ENCODE results near the gene CSRP3.

CSRP3 gene

GRCh38 chr11:19216709-19217374, 15.1 kb upstream of the CSRP3 start:
- DNase-seq (ENCODE audit: low read depth), result peak; percentile 14
- TF ChIP-seq CTCF (conservative IDR thresholded peaks at IDR 0.05; ENCODE audit: low read depth, low read length), result no peak
- no peak overlapping the region for H3K4me3 ChIP-seq (ENCODE audit: low read depth, low read length)

GRCh38 chr11:19216021-19216420, 14.2 kb upstream of the CSRP3 start:
- no peak for DNase-seq (ENCODE audit: low read depth)
- no peak for TF ChIP-seq CTCF (conservative IDR thresholded peaks at IDR 0.05; ENCODE audit: low read depth, low read length)
- H3K4me3 ChIP-seq (ENCODE audit: low read depth, low read length), result no peak overlapping the region

GRCh38 chr11:19209617-19210370, 8.0 kb upstream of the CSRP3 start:
- peak; percentile 10 for TF ChIP-seq CTCF (conservative IDR thresholded peaks at IDR 0.05; ENCODE audit: low read depth, low read length)
- peak; percentile 16 for DNase-seq (ENCODE audit: low read depth)
- H3K4me3 ChIP-seq (ENCODE audit: low read depth, low read length), result no peak overlapping the region

GRCh38 chr11:19208959-19209546, 7.3 kb upstream of the CSRP3 start:
- no peak for DNase-seq (ENCODE audit: low read depth)
- no peak for TF ChIP-seq CTCF (conservative IDR thresholded peaks at IDR 0.05; ENCODE audit: low read depth, low read length)
- no peak overlapping the region for H3K4me3 ChIP-seq (ENCODE audit: low read depth, low read length)

GRCh38 chr11:19208181-19208580, 6.4 kb upstream of the CSRP3 start:
- TF ChIP-seq CTCF (conservative IDR thresholded peaks at IDR 0.05; ENCODE audit: low read depth, low read length), result no peak
- no peak overlapping the region for H3K4me3 ChIP-seq (ENCODE audit: low read depth, low read length)
- no peak for DNase-seq (ENCODE audit: low read depth)

- H3K4me3 ChIP-seq (ENCODE audit: low read depth, low read length), result no peak overlapping the region
- no peak for TF ChIP-seq CTCF (conservative IDR thresholded peaks at IDR 0.05; ENCODE audit: low read depth, low read length)
- no peak for DNase-seq (ENCODE audit: low read depth)
Measured at GRCh38 chr11:19204836-19205235, 3.1 kb upstream of the CSRP3 start.
